ENCODE measurements around the gene CATSPER1.

The CATSPER1 gene

GRCh38 chr11:66020212-66020611, 6.1 kb downstream of the CATSPER1 start:
- no peak overlapping the region for H3K27ac Mint-ChIP-seq
- no peaks in the 10 kb centered on the region for H3K9me3 Mint-ChIP-seq
- H3K36me3 Mint-ChIP-seq (ENCODE audit: low read depth), result no peaks in the 10 kb centered on the region
- no peak overlapping the region for H3K4me3 Mint-ChIP-seq
- peaks cover 19% of the 10 kb centered on the region for H3K27me3 Mint-ChIP-seq (ENCODE audit: low read depth)
- no peaks in the 10 kb centered on the region for H3K4me1 Mint-ChIP-seq
- no peak for TF ChIP-seq CTCF (IDR thresholded peaks at IDR 0.05; ENCODE audit: unreplicated experiment in 3 of 3)

- H3K36me3 Mint-ChIP-seq (ENCODE audit: low read depth), result no peaks in the 10 kb centered on the region
- no peak overlapping the region for H3K4me3 Mint-ChIP-seq
- H3K27ac Mint-ChIP-seq, result no peak overlapping the region
- no peaks in the 10 kb centered on the region for H3K9me3 Mint-ChIP-seq
- H3K27me3 Mint-ChIP-seq (ENCODE audit: low read depth), result peaks cover 3% of the 10 kb centered on the region
- TF ChIP-seq CTCF (IDR thresholded peaks at IDR 0.05; ENCODE audit: unreplicated experiment in 3 of 3), result no peak
- no peaks in the 10 kb centered on the region for H3K4me1 Mint-ChIP-seq
Measured at GRCh38 chr11:66017321-66017720, 9.0 kb downstream of the CATSPER1 start.

- Mint-ChIP-seq H3K27ac (no peak overlapping the region), H3K9me3 (no peaks in the 10 kb centered on the region), H3K4me3 (no peak overlapping the region), H3K36me3 (ENCODE audit: low read depth) (no peaks in the 10 kb centered on the region), H3K27me3 (ENCODE audit: low read depth) (peaks cover 3% of the 10 kb centered on the region), H3K4me1 (no peaks in the 10 kb centered on the region)
- TF ChIP-seq CTCF (IDR thresholded peaks at IDR 0.05; ENCODE audit: unreplicated experiment in 3 of 3), result no peak
Measured at GRCh38 chr11:66016793-66017177, 9.5 kb downstream of the CATSPER1 start.

DNA sequence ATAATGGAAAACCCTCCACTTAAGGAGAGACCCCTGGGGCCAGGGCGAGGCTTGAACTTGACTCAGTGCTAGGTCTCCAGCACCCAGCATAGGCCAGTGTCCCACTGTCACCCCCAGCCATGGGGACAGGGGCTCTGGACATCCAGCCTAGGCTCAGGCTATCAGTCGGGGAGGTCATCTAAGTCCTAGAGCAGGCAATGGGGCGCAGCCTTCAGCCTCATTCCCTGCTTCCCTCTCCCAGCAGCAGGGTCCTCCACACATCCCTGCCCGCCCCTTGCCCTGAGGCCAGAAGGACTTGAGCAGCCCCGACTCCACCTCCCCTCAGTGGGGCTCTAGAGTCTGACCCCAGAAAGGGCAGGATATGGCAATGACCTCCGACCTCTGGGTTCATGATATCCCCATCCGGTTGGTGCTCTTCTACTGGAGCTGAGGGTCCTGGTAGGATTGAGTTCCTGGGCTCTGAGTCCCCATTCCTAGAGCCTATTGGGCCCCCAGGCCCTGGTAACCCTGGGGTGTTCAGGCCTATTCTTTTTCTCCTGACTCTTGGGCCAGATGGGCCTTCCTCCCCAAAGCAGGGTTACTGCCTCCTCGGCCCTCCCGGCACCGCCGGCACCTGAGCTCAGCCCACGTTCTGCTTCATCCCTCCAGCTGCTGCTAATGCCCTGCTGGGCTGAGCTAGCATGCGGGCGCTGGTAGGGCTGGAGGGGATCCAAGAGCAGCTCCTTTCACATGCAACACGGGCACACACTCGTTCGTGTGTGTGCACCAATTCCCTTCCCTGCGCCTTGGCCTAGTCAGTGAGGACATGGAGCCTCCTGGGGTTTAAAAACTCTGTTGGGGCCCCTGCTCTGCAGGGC, 10.1 kb downstream of the CATSPER1 start:
- Mint-ChIP-seq H3K27ac (no peak overlapping the region), H3K4me3 (no peak overlapping the region), H3K4me1 (no peaks in the 10 kb centered on the region), H3K27me3 (ENCODE audit: low read depth) (peaks cover 8% of the 10 kb centered on the region), H3K36me3 (ENCODE audit: low read depth) (no peaks in the 10 kb centered on the region), H3K9me3 (no peaks in the 10 kb centered on the region)
- no peak for TF ChIP-seq CTCF (IDR thresholded peaks at IDR 0.05; ENCODE audit: unreplicated experiment in 3 of 3)

DNA sequence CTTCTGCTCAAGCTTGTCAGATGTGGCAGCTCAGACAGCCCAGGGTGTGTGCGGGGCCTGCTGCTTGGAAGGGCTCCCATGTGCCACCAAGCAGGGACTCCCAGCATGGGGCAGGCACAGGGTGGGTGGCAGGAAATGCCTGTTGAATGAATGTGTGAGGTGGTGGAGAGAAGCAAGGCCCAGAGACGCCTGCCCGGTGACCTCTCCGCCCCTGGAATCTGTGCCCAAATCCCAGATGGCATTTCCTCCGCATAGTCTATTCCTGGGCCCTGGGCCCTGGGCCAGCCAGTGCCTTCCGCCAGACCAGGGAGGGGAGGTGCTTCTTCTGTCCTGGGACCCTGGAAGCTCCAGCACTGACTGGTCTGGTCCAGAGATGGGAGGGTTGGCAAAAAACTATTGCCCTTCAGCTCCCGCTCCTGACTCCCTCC, 10.8 kb downstream of the CATSPER1 start:
- Mint-ChIP-seq H3K27ac (no peak overlapping the region), H3K36me3 (ENCODE audit: low read depth) (no peaks in the 10 kb centered on the region), H3K9me3 (no peaks in the 10 kb centered on the region), H3K27me3 (ENCODE audit: low read depth) (peaks cover 12% of the 10 kb centered on the region), H3K4me1 (no peaks in the 10 kb centered on the region), H3K4me3 (no peak overlapping the region)
- no peak for TF ChIP-seq CTCF (IDR thresholded peaks at IDR 0.05; ENCODE audit: unreplicated experiment in 3 of 3)

Measured in nephron (organoid).